ENCODE measurements around the gene APOBEC3G. TPM values are rescaled to one million over a fixed set of nuclear protein-coding genes. Genes with fewer than 3 reads are reported as not detected.

APOBEC3G gene
- total RNA-seq, 1 experiment from 2014 or later: not detected

DNA sequence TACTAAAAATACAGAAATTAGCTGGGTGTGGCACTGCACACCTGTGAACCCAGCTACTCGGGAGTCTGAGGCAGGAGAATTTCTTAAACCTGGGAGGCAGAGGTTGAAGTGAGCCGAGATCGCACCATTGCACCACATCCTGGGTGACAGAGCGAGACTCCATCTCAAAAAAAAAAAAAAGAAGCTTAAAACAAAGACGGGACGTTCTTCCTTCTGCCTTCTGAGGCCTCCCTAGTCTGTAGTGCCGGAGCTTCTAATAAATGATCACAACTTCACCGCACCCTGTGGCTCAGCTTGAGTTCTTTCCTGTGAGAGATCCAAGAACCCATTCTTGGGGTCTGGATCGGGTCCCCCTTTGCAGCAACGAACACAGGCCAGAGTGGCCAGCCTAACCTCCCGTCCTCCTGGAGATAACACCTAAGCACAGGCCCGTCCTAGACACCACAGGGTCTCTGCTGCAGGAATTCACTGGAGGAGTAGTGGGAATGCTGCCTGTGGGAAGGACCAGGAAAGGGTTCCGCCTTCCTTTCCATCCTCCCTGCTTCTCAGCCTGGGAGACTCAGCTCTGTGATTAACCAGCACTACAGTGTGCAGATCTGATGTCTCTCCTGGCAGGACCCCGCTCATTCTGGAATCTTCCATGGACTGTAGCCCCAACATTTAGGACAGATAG lies 17.8 kb downstream of the APOBEC3G start:
- DNase-seq: no peak
- Histone ChIP-seq H3K4me3 (no peak overlapping the region), H3K27ac (no peak overlapping the region), H3K9me3 (replicated peaks) (no peaks in the 10 kb centered on the region), H3K36me3 (no peaks in the 10 kb centered on the region), H3K4me1 (no peaks in the 10 kb centered on the region), H3K27me3 (no peaks in the 10 kb centered on the region)

GRCh38 chr22:39095971-39096370 lies 18.9 kb downstream of the APOBEC3G start:
- no peaks in the 10 kb centered on the region for H3K4me1 ChIP-seq
- no peak for DNase-seq
- no peaks in the 10 kb centered on the region for H3K27me3 ChIP-seq
- no peak overlapping the region for H3K27ac ChIP-seq
- no peak overlapping the region for H3K4me3 ChIP-seq
- no peaks in the 10 kb centered on the region for H3K9me3 ChIP-seq (replicated peaks)
- no peaks in the 10 kb centered on the region for H3K36me3 ChIP-seq

DNA sequence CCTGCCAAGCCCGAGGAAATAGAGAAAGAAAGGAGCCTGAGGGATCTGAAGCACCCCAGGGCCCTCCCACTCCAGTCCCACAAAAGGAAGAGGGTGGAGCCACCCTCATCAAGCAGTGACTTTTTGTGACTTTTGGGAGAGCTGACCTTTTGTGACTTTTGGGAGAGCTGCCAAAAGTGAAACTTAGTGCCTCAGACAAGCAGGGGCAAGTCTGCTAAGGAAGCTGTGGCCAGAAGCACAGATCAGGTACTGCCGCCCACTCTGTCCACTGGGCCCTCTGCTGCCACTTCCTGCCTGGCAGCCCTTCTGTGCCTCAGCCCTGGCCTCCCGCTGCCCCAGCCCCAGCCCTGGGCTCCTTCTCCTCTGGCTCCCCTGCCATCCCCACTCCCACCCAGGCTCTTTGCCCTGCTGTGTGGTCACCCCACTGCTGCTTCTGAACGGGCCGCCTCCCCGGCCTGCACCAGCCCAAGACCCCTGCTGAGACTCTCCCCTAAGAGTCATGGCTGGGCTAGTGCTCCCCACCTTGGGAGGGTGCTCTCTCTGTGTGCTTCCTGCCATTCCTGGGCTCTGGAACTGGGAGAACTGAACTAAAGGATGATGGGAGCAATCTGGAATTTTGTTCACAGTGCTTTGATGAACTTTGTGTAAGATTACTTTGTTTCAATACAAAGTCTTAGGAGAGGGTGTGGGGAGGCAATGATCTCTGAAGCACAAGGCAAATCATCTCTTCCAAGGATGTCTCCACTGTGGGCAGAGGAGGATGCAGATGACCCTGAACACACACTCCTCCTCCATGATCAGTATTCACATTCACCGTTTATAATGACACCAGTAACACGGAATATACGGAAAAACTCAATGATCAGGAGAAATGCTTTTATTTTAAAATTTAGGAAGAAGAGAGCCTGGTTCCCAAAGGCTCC lies 20.3 kb downstream of the APOBEC3G start, which contains the start of gene APOBEC3H:
APOBEC3H (plus strand) TSS at position 147 of the 923 bp plus-strand sequence. CDS start 3,035 bp downstream, outside the sequence.
- H3K9me3 ChIP-seq (replicated peaks): no peaks in the 10 kb centered on the region
- no peak within 1 kb of the TSS for H3K27ac ChIP-seq
- H3K4me3 ChIP-seq: no peak within 1 kb of the TSS
- no peaks in the 10 kb centered on the region for H3K36me3 ChIP-seq
- H3K27me3 ChIP-seq: no peaks in the 10 kb centered on the region
- peak in 1 of 2 experiments; percentile 13 for DNase-seq
- H3K4me1 ChIP-seq: no peaks in the 10 kb centered on the region

DNA sequence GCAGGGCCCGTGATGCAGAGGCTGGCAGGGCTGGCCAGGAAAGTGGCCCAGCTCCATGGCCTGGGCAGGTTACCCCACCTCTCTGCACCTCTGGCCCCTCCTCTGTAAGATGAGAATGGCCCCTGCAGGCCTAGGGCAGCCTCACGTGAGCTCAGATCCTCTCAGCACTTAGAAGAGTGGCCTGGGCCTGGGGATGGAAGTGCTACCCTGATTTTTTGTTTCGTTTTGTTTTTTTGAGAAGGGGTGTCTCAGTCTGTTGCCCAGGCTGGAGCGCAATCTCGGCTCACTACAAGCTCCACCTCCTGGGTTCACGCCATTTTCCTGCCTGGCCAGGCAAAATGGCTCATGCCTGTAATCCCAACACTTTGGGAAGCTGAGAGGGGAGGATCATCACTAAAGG lies 21.0 kb downstream of the APOBEC3G start:
- Histone ChIP-seq H3K9me3 (replicated peaks) (no peaks in the 10 kb centered on the region), H3K36me3 (no peaks in the 10 kb centered on the region), H3K27ac (no peak overlapping the region), H3K4me3 (no peak overlapping the region), H3K27me3 (no peaks in the 10 kb centered on the region), H3K4me1 (no peaks in the 10 kb centered on the region)
- no peak for DNase-seq

GRCh38 chr22:39098576-39098975 lies 21.5 kb downstream of the APOBEC3G start:
- no peak overlapping the region for H3K27ac ChIP-seq
- no peak for DNase-seq
- no peaks in the 10 kb centered on the region for H3K9me3 ChIP-seq (replicated peaks)
- H3K4me3 ChIP-seq: no peak overlapping the region
- no peaks in the 10 kb centered on the region for H3K27me3 ChIP-seq
- H3K36me3 ChIP-seq: no peaks in the 10 kb centered on the region
- H3K4me1 ChIP-seq: no peaks in the 10 kb centered on the region

DNA sequence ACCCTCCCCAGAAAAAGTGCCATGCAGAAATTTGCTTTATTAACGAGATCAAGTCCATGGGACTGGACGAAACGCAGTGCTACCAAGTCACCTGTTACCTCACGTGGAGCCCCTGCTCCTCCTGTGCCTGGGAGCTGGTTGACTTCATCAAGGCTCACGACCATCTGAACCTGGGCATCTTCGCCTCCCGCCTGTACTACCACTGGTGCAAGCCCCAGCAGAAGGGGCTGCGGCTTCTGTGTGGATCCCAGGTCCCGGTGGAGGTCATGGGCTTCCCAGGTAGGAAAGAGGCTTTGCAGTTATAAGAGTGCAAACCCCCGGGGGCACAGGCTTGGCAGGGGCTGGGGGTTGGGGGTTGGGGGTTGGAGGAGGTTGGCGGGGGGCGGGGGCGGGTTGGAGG lies 24.2 kb downstream of the APOBEC3G start:
- Histone ChIP-seq H3K4me3 (no peak overlapping the region), H3K27me3 (0 out of 2 replicates have a peak, but pooled peaks cover 4% of the 10 kb centered on the region), H3K27ac (no peak overlapping the region), H3K36me3 (no peaks in the 10 kb centered on the region), H3K9me3 (replicated peaks) (no peaks in the 10 kb centered on the region), H3K4me1 (no peaks in the 10 kb centered on the region)
- DNase-seq: no peak

DNA sequence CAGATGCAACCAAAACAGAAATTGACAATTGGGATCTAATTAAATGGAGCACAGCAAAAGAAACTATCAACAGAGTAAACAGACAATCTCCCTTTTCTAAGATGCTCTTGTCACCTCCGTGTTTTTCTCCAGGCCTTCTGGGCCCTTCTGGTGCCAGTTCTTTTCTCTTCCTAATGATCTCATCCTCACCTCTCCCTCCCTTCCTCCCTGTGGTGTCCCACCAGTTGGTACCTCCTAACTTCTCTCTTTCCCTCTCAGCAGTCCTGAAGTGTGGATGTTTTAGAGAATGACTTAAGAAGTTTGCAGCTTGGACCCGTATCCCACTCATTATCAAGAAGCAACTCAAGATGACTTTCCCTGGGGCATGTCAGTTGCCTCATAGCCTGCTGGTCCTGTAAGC lies 26.4 kb downstream of the APOBEC3G start:
- no peaks in the 10 kb centered on the region for H3K9me3 ChIP-seq (replicated peaks)
- no peak overlapping the region for H3K27ac ChIP-seq
- no peak for DNase-seq
- no peak overlapping the region for H3K4me3 ChIP-seq
- no peaks in the 10 kb centered on the region for H3K4me1 ChIP-seq
- H3K36me3 ChIP-seq: no peaks in the 10 kb centered on the region
- H3K27me3 ChIP-seq: peaks cover 4% of the 10 kb centered on the region; the same call in 1 of the 2 replicates

DNA sequence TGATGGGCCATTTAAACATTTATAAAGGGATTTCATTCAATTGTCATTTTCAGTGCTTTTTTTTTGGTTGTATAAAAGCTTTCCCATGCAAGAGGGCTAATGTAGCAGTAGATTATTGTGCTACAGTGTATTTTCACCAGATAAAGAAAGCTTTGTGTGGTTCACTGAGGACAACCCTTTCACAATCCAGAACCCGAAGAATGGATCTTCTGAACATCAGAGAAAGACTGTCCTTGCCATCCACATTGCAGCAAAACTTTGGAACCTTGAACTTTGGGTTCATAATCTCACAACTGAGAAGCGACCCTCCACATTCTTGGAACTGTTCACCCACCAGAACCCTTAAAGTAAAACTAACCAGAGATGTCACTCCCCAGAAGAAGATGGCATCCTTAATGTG lies 29.3 kb downstream of the APOBEC3G start:
- Histone ChIP-seq H3K36me3 (no peaks in the 10 kb centered on the region), H3K9me3 (replicated peaks) (no peaks in the 10 kb centered on the region), H3K27ac (no peak overlapping the region), H3K27me3 (peaks cover 4% of the 10 kb centered on the region; the same call in 1 of the 2 replicates), H3K4me1 (no peaks in the 10 kb centered on the region), H3K4me3 (no peak overlapping the region)
- no peak for DNase-seq

DNA sequence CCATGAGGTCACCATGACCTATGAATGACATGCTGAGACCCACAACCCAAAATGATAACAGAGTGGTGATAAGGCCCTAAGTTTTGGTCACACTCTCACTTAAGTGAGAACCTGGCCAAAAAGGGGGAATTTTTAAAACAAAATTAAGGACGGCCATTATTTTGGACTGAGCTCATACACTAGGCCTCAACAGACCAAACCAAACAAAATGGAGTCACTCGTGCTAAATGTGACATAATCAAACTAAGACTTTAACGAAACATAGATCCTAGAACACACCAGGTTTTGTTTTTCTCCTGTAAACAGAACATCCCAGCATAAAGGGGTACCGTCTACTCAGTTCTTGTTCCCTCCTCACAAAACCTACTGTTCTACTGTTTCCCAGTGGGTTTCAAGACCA lies 31.4 kb downstream of the APOBEC3G start:
- H3K4me1 ChIP-seq: no peaks in the 10 kb centered on the region
- no peak for DNase-seq
- no peaks in the 10 kb centered on the region; the same call in 1 of the 2 replicates for H3K9me3 ChIP-seq (replicated peaks)
- H3K36me3 ChIP-seq: no peaks in the 10 kb centered on the region
- H3K4me3 ChIP-seq: no peak overlapping the region
- H3K27me3 ChIP-seq: peaks cover 4% of the 10 kb centered on the region; the same call in 1 of the 2 replicates
- no peak overlapping the region for H3K27ac ChIP-seq

GRCh38 chr22:39109361-39109760 lies 32.3 kb downstream of the APOBEC3G start:
- Histone ChIP-seq H3K4me1 (no peaks in the 10 kb centered on the region), H3K27ac (no peak overlapping the region), H3K36me3 (no peaks in the 10 kb centered on the region), H3K4me3 (no peak overlapping the region), H3K9me3 (replicated peaks) (no peaks in the 10 kb centered on the region; the same call in 1 of the 2 replicates), H3K27me3 (peaks cover 4% of the 10 kb centered on the region; the same call in 1 of the 2 replicates)
- no peak for DNase-seq

DNA sequence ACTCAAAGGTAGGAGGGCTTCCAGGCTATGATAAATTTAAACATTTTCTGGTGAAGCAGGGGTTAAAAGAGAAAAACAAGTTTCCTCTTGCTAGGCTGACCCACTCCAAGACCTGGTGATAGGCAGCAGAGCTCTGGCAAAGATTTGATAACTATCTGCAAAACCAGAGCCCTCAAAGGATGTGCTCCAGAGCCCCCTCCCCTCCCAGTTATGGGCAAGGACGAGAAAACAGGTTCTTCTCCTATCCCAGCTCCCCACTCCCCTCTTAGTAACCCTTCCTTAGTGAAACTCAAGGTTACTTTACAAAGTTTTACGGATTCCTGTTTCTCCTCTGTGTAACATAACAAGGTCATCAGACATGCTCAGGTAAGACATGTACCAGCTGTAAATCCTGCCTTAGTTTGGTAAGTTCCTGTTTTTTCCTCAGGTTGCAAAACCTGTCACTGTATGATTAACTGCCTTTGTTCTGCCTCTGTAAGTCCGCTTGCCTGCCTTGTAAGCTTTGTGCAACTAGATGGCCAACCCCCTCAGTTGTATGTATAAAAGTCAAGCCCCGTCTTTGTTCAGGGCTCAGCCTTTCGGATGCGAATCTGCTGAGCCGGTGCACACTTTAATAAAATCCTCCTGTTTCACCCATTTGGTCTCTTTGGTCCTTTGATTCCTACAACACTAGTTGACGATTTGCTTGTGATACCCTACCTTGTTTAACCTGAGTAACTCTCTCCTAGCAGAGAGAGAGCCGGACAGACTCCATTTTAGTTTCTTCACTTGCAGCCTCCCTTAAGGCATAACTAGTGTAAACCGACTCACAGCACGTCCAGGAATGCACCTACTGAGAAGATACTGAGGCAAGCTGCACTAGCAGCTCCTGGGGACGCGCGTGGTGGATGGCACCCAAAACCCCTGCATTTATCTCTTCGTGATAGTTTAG lies 33.8 kb downstream of the APOBEC3G start:
- H3K4me1 ChIP-seq: no peaks in the 10 kb centered on the region
- H3K4me3 ChIP-seq: no peak overlapping the region
- DNase-seq: no peak
- H3K27ac ChIP-seq: no peak overlapping the region
- no peaks in the 10 kb centered on the region for H3K36me3 ChIP-seq
- H3K27me3 ChIP-seq: peaks cover 11% of the 10 kb centered on the region; the same call in 1 of the 2 replicates
- H3K9me3 ChIP-seq (replicated peaks): no peaks in the 10 kb centered on the region; the same call in 1 of the 2 replicates

DNA sequence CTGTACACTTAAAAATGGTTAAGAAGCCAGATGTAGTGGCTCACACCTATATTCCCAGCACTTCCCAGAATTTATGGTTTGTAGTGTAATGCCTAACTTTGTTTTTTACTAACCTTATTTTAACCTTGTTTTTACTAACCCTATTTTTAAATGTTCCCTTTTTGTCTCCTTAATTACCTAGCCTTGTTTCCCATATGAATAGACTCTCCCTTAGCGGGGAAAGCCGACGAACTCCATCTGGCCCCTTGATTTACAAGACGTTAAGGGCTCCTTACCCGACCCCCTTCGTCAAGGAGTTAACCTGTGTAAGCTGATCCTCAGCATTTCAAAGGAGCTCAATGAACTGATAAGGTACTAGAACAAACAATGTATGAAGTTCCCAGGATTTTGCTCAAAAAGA lies 37.0 kb downstream of the APOBEC3G start:
- Histone ChIP-seq H3K4me1 (no peaks in the 10 kb centered on the region), H3K9me3 (replicated peaks) (no peaks in the 10 kb centered on the region; the same call in 1 of the 2 replicates), H3K36me3 (no peaks in the 10 kb centered on the region), H3K27me3 (peaks cover 20% of the 10 kb centered on the region; the same call in 1 of the 2 replicates), H3K4me3 (no peak overlapping the region), H3K27ac (no peak overlapping the region)
- no peak for DNase-seq

- H3K27ac ChIP-seq: no peak overlapping the region
- peaks cover 20% of the 10 kb centered on the region; the same call in 1 of the 2 replicates for H3K27me3 ChIP-seq
- H3K4me1 ChIP-seq: no peaks in the 10 kb centered on the region
- no peaks in the 10 kb centered on the region; the same call in 1 of the 2 replicates for H3K9me3 ChIP-seq (replicated peaks)
- no peak overlapping the region for H3K4me3 ChIP-seq
- DNase-seq: no peak
- no peaks in the 10 kb centered on the region for H3K36me3 ChIP-seq
These were observed 38.5 kb downstream of the APOBEC3G start for GRCh38 chr22:39115570-39115969.

DNA sequence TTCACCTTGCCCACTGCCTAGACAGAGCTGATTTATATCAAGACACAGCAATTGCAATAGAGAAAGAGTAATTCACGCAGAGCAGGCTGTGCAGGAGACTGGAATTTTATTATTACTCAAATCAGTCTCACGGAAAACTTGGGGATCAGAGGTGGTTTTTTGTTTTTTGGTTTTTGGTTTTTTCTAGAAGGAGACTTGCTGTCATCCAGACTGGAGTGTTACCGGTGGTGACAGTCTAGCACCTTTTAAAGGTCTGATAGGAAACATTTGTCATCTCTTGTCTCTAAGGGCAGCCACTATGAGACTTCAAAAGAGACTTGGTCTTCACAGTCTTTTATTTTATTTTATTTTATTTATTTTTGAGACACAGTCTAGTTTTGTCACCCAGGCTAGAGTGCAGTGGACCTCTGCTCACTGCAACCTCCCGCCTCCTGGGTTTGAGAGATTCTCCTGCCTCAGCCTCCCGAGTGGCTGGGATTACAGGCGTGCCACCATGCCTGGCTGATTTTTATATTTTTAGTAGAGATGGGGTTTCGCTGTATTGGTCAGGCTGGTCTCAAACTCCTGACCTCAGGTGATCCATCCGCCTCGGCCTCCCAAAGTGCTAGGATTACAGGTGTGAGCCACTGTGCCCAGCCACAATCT lies 39.0 kb downstream of the APOBEC3G start:
- Histone ChIP-seq H3K36me3 (no peaks in the 10 kb centered on the region), H3K27ac (no peak overlapping the region), H3K9me3 (replicated peaks) (no peaks in the 10 kb centered on the region; the same call in 1 of the 2 replicates), H3K4me3 (no peak overlapping the region), H3K4me1 (no peaks in the 10 kb centered on the region), H3K27me3 (peaks cover 20% of the 10 kb centered on the region; the same call in 1 of the 2 replicates)
- no peak for DNase-seq
